ENCODE data around the gene SOWAHA. TPM values are rescaled to one million over a fixed set of nuclear protein-coding genes. Genes with fewer than 3 reads are reported as not detected.

SOWAHA gene
- total RNA-seq, 1 experiment from 2014 or later: not detected

GRCh38 chr5:132817011-132817410 is 3.9 kb downstream of the SOWAHA start:
- ChIA-PET CTCF (no interaction called here), POLR2A (interaction anchor here (0.6 kb wide), 1 partner anchor 155 kb away, joined by 5 read pairs; no protein-coding TSS in a partner anchor)
- Histone ChIP-seq H3K27me3 (ENCODE audit: control insufficient read depth, insufficient read depth, low read length) (peaks cover 8% of the 10 kb centered on the region), H3K36me3 (ENCODE audit: control insufficient read depth, insufficient read depth, low read length) (no peaks in the 10 kb centered on the region), H3K4me1 (ENCODE audit: control insufficient read depth, insufficient read depth, low read length) (peaks cover 18% of the 10 kb centered on the region), H3K4me3 (ENCODE audit: low read depth in 2 of 2, low read length in 2 of 2) (no peak overlapping the region), H3K9me3 (ENCODE audit: control insufficient read depth, insufficient read depth, low read depth, low read length) (no peaks in the 10 kb centered on the region), H3K27ac (ENCODE audit: low read length) (no peak overlapping the region)
- intact Hi-C loops (cut with micrococcal nuclease; ENCODE audit: unreplicated experiment) (loop anchor here (10.0 kb wide), 2 partner anchors 62 to 292 kb away; no protein-coding TSS in a partner anchor), in situ Hi-C loops (cut with HindIII; ENCODE audit: low pct_unique_long_range_greater_than_20kb, low sequenced_read_pairs) (no loop called here)
- DNase-seq (ENCODE audit: low read depth, low spot score): no peak
- ATAC-seq: no peak
- BruUV-seq (replicated peaks): no TSS peak
- TF ChIP-seq TCF7L2 (IDR thresholded peaks at IDR 0.05; ENCODE audit: low read depth, low read length) (no peak), REST (IDR thresholded peaks at IDR 0.05; ENCODE audit: insufficient read depth in 1 of 2, low read depth in 2 of 2, low read length in 1 of 2) (no peak), SIN3A (IDR thresholded peaks at IDR 0.05; ENCODE audit: borderline replicate concordance, insufficient read depth, low read depth, low read length) (no peak), CTCF (IDR thresholded peaks at IDR 0.05) (no peak), POLR2AphosphoS5 (IDR thresholded peaks at IDR 0.05; ENCODE audit: low read depth, low read length) (no peak)

- in situ Hi-C loops (cut with HindIII; ENCODE audit: low pct_unique_long_range_greater_than_20kb, low sequenced_read_pairs) (no loop called here), intact Hi-C loops (cut with micrococcal nuclease; ENCODE audit: unreplicated experiment) (loop anchor here (10.0 kb wide), 2 partner anchors 65 to 295 kb away; no protein-coding TSS in a partner anchor)
- Histone ChIP-seq H3K4me1 (ENCODE audit: control insufficient read depth, insufficient read depth, low read length) (peaks cover 14% of the 10 kb centered on the region), H3K9me3 (ENCODE audit: control insufficient read depth, insufficient read depth, low read depth, low read length) (no peaks in the 10 kb centered on the region), H3K36me3 (ENCODE audit: control insufficient read depth, insufficient read depth, low read length) (no peaks in the 10 kb centered on the region), H3K27me3 (ENCODE audit: control insufficient read depth, insufficient read depth, low read length) (no peaks in the 10 kb centered on the region), H3K4me3 (ENCODE audit: low read depth in 2 of 2, low read length in 2 of 2) (no peak overlapping the region), H3K27ac (ENCODE audit: low read length) (no peak overlapping the region)
- BruUV-seq (replicated peaks): no TSS peak
- ATAC-seq: no peak
- TF ChIP-seq REST (IDR thresholded peaks at IDR 0.05; ENCODE audit: insufficient read depth in 1 of 2, low read depth in 2 of 2, low read length in 1 of 2) (no peak), POLR2AphosphoS5 (IDR thresholded peaks at IDR 0.05; ENCODE audit: low read depth, low read length) (no peak), CTCF (IDR thresholded peaks at IDR 0.05) (no peak), SIN3A (IDR thresholded peaks at IDR 0.05; ENCODE audit: borderline replicate concordance, insufficient read depth, low read depth, low read length) (no peak), TCF7L2 (IDR thresholded peaks at IDR 0.05; ENCODE audit: low read depth, low read length) (no peak)
- ChIA-PET POLR2A (interaction anchor here (0.6 kb wide), 2 partner anchors 18 to 173 kb away, joined by 4 to 16 read pairs; no protein-coding TSS in a partner anchor), CTCF (interaction anchor here (0.9 to 2.0 kb wide), 9 partner anchors 8 to 292 kb away, joined by 3 to 15 read pairs (median 4); partner anchors contain the start of gene SHROOM1)
- DNase-seq (ENCODE audit: low read depth, low spot score): no peak
These were observed 6.4 kb downstream of the SOWAHA start for GRCh38 chr5:132819468-132819867.

Data from Panc1 (cell line).